Globus pallidus (tissue), 1 donor: Measurements from ENCODE around the gene PSAP.
"Not testable (repeated sequence)": the region's sequence is repeated elsewhere in the genome, so short reads cannot be mapped to it uniquely, and the experiment has no call there.

Experiments used
- DNase-seq: peaks from one replicate; pipeline ENCODE4 v3.0.0-alpha.2; 2015; ENCODE audit warnings: low spot score

Gene PSAP

DNA sequence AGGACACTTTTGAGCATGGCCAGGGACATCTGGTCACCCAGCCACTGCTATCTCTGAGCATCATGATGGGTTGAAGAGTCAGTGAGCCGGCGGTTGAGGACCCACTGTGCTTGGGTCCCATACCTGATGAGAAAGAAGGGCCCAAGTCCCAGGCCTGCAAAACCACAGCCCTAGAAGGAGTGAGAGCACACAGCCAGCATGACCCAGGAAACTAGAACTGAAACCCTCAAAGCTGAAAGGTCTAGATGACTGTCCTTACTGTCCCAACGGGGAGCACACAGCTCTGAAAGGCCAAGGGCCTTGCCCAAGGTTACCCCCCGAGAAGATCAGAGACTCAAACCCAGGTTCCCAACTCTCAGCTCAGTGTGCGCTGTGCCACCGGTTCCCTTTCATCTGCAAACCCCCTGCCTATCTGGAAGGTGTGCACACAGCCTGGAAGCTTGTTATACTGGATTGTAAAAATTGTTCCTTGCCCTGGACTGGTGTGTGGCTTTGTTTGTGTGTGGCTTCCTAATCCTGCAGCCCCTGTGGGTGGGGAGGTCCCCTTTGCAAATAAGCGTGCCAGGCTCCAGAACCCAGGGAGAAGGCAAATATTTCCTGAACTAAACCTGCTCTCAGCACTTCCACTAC, 22.6 kb upstream of the PSAP start:
- no peak for DNase-seq

DNA sequence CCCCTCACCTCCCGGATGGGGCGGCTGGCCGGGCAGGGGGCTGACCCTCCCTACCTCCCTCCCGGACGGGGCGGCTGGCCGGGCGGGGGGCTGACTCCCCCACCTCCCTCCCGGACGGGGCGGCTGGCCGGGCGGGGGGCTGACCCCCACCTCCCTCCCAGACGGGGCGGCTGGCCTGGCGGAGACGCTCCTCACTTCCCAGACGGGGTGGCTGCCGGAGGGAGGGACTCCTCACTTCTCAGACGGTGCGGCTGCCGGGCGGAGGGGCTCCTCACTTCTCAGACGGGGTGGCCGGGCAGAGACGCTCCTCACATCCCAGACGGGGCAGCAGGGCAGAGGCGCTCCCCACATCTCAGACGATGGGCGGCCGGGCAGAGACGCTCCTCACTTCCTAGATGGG, 18.6 kb upstream of the PSAP start:
- not testable (repeated sequence) for DNase-seq

DNA sequence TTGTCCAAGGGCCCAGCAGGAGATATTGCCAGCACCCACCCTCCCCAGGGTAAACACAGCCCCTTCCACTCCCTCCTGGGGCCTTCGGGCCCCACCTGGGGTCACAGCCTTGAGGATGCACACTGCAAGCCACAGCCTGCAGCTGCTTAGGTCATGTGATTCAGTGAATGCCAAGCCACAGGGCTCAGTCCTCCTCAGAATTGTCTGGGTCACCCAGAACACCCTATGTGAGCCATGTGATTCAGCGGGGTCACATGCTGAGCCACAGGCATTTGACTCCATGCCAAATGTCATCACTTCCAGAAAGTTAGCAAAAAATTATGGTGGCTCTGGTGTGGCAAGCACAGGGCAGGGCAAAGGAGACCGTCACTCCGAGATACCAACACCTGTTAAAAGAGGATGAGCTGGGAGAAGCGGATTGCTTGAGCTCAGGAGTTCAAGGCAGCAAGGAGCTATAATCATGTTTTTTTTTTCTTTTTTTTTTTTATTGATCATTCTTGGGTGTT, 17.2 kb upstream of the PSAP start:
- DNase-seq, result no peak

DNA sequence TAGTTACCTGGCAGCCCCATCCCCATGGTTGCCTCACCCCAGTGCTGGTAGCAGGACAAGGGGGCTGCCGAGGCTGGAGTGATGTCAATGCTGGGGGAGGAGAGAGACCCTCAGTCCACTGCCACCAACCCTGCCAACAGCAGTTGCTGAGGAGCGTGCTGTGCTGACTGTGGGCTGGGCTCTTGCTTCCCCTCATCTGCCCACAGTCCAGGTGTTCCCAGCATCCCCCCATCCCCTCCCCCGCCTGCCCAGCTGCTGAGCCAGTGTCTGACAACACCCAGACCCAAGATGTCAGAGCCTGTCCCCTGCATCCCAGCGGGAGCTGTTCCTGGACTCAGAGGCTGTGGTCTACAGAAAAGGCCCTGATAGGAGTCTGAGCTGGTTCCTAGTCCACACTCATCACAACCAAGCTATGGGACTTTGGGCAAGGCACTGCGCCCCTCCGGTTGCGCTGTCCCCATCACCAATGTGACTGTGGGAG, 14.6 kb upstream of the PSAP start:
- DNase-seq, result no peak

DNA sequence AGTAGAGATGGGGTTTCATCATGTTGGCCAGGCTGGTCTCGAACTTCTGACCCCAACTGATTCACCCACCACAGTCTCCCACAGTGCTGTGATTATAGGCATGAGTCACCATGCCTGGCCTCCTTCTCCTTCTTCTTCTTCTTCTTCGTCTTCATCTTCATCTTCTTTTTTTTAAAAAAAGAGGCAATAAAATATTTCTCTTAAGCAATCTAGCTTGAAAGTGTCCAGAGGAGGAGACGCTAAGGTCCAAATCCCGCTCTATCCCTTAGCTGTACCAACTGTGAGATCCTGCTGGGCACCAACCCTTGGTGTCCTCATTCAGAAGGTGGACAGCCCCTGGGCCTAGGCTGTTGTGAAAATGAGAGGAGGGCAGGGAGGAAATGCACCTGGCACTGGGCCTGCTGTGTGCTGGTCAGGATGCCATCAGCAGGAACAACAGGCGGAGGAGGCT, 13.9 kb upstream of the PSAP start:
- DNase-seq, result no peak

DNA sequence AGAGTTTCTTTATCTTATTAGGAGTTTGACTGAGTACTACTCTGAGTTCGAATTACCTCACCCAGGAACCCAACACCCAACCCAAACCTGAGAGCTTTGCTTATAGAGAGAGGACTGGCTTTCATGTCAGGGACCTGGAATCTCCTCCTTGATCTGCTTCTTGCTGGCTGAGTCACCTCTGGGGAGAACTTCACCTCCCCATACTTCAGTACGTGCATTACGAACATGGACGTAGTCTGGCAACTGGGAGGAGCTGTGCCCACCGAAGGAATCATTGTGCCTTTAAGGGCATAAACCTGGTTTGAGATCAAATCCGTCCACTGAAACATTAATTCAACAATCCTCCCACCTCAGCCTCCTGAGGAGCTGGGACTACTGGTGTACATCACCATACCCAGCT, 12.2 kb upstream of the PSAP start:
- no peak for DNase-seq

DNA sequence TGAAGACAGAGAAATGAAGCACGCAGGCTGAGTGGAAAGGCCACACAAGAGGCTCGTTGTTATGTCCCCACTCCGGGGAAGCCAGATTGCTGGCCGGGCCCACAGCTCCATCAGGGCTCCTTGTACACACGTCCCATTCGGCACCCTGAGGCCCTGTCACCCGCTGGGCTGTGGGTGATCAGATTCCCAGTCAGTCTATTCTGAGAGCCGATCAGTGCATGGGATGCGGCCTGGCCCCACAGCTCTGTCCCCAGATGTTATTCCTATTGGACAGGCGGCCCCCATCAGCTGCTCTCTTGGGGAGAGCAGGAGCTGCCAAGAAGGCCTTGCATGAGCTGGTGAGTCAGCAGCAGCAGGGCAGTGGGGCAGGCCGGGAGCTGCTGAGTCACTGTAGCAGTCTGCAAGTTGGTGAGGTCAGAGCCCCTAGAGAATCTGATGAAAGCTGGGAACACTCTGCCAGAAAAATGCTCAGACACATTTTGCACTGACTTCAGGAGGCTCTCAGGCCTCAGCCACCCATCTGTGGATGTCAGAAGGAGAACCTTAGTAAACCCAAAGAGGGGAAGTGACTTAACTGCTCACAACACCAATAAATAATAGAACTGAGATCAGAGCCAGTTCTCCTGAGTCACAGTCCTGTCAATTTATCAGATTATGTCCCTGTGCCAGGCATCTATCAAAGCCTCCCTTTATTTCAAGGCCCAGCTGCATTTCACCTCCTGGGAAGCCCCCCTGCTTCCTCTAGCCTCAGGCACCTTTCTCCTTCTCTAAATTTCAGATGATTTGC, 9.4 kb upstream of the PSAP start:
- peak; percentile 98 for DNase-seq

DNA sequence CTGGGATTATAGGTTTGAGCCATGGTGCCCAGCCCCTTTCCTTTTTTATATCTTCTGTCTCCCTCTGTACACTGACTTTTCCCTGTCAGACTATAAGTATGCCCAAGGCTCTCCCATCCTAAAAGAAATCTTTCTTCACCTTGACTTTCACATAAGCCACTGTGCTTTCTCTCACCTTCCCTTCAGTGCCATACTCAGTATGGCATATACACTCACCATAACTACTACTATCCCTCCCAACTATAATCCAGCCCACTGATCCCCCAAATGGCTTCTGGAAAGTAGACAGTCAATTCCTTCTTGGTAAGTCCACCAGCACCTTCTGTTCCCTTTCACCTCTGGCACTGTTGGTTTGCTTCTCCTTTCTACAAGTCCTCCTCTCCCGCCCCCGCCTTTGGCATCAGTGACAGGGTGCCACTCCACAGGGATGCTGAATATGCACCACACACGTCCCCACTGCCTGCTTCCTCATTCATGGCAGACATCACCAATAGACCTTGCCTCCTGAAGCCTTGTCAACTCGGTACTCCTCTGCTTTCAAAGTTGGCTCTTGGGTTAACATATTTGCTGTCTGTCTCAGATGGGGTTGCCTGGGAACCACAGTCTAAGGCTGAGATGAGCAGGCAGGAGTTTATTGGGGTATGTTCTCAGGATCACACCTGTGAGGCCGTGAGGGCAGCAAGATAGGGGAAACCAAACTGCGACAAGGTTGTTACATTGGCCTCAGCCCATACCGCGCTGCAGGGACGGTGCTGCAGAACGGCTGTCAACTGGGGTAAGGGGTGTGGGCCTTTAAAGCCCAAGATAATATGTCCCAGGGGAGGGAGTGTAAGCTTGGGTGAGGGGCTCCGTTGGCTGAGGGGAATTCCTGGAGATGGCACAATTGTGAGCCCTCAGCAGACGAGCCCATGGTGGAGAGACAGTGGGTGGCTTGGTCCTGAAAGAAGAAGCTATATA, 7.2 kb upstream of the PSAP start:
- DNase-seq, result no peak

DNA sequence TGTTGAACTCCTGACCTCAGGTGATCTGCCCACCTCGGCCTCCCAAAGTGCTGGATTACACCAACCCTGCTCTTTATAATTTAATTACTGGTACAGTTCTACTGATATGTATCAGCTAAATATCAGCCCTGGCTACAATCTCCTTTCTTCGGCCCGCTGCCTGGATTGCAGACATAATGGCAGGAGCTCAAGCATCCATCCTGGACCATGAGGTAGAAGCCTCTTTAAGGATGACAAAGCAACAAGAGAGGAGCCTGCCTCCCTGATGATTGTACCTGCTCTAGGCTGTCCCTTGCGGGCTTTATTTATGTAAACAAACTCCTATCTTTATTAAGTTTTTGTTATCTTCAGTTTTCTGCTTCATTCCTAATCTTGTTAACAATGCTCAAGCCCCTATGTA, 5.6 kb upstream of the PSAP start:
- no peak for DNase-seq

DNA sequence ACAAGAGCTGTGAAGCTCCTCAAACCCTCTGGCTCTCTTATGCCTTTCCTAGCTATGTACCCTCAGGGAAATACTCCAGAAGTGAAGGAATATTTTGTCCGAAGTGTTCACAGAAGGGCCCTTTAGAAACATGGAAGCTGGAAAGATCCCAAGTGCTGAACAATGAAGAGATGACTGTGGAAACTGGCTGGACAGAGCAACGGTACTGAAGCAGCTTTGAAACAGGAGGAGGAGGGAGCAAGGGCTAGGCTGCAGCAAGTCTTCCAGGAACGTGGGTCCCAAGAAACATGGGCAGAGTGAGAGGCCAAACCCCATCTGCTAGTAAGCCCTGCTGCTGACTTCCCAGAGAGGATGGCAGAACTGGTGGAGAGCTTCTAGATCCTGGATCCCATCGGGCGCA, 3.0 kb upstream of the PSAP start:
- peak; percentile 81 for DNase-seq

DNA sequence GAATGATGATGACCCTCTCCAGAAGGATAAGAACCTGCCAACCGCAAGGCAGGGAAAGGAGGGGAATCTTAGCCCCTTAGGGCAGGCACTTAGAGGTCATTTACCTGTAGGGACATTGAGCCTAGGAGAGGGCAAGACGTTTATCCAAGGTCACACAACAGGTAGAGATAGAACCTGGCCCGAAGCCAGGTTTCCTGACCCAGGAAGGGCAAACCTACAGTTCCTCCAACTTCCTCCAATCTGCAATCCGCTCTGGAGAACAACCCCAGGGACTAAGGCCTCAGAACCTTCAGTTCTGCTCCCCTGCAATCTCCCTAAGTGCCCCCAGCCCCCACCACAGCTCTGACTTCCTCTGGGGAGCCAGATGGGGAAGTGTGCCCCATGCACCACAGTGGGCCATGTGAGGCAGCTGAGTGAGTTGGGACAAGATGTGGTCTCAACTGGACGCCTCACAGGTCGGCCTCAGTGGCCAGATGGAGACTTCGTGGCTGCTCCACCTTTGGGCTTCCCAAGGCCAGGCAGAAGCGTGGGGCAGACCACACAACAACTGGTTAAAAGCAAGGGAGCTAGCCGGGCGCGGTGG, 1.4 kb upstream of the PSAP start:
- DNase-seq, result peak; percentile 61

DNA sequence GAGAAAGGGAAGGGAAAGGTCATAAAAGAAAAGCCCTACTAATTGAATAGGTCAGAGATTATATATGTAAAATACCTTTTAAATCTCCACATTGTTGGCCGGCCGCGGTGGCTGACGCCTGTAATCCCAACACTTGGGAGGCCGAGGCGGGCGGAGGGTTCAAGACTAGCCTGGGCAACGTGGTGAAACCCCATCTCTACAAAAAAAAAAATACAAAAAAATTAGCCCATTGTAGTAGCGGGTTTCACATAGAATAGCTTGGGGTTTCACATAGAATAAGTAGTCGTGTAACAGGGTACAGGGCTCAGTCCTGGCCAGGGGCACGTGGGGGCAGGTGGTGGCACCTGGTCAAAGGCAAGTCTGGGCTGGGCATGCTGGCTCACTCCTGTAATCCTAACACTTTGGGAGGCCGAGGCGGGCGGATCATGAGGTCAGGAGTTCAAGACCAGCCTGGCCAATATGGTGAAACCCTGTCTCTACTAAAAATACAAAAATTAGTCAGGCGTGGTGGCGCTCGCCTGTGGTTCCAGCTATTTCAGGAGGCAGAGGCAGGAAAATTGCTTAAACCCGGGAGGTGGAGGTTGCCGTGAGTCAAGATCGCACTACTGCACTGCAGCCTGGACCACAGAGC, 529 bp upstream of the PSAP start:
- DNase-seq, result not testable (repeated sequence)

DNA sequence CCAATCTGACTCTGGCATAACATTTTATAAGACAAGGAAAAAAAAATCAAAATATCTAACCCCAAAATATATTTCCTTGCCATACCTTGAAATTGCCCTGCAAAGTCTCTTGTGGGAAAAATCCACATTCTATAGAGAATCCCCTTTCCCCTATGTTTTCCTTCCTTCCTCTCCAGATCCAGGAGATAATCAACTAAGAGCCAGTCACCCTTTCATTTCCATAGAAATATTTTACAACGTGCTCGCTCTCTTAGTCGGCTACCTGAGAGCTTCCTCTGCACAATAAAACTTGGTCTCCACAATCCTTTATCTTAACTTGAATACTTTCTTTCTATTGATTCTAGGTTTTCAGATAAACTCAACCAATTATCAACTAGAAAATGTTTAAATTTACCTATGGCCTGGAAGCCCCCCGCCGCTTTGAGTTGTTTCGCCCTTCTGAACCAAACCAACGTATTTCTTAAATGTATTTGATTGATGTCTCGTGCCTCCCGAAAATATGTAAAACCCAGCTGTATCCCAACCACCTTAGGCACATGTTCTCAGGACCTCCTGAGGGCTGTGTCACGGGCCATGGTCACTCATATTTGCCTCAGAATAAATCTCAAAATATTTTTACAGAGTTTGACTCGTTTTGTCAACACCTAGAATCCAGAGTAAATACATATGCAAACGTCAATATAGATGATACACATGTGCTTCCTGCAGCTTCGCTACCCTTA, 869 bp downstream of the PSAP start:
- DNase-seq, result no peak

DNA sequence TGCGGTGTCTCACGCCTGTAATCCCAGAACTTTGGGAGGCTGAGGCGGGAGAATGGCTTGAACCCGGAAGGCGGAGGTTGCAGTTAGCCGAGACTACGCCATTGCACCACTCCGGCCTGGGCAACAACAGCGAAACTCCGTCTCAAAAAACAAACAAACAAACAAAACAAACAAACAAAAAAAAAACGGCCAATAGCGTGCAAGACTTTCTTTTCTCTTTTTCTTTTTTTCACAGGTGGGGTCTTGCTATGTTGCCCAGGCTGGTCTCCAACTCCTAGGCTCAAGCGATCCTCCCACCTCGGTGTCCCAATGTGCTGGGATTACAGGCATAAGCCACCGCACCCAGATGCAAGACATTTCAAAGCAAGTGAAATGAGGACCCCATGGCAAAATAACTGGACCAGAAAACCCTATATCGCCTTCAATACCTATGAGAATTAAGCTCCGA, 1.6 kb downstream of the PSAP start:
- DNase-seq, result no peak

DNA sequence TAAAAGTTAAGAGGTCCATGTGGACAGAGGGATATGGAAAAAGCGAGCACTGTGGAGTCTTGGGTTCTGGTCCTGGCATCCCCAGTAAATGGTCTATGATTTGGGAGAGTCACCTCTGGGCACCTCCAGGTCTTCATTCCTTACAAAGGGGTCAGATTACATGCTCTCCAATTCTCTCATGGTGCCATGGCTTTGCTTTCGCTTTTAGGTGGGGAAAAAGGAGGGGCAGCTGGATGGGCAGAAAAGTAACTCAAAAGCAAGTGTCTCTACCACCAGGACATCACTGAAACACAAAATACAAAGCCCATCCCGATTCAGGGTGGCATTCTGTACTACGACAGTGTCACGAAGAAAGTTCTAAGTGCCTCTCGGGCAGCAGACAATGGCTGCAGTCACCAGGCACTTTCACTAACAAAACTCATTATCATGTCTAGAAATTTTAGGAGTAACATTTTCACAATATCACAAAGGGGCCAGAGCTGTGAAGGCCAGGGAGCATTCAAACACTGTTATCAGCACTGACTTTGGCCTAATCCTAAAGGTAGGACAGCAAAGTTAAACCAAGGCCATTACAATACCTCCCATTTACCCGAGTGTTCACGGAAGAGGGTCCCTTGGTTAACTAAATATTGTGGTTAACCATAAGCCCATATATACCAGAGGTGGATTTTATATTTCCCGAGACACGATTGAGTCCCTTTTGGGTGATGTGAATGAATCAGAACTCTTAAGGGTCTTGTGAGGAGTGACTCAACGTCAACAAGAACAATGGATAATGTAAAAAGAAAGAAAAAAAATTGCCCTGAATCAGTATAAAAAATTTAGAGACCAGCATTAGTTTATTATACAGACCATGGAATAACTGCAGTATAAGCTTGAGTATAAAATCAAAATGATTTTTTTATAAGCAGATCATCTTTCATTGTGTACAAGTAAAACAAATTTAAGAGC, 2.5 kb downstream of the PSAP start:
- no peak for DNase-seq

DNA sequence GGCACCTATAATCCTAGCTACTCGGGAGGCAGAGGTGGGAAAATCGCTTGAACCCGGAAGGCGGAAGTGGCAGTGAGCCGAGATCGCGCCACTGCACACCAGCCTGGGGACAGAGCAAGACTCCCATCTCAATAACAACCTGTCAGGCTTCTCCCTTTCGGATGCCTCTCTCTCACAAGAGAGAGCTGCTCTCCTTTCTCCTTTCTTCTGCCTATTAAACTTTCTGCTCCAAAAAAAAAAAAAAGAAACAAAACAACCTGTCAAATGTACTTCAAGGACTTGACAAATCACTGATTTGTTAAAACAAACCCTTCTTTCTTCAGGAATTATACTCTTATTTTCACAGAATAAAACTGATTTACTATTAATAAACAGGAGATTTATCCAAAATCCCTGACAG, 3.6 kb downstream of the PSAP start:
- no peak for DNase-seq

DNA sequence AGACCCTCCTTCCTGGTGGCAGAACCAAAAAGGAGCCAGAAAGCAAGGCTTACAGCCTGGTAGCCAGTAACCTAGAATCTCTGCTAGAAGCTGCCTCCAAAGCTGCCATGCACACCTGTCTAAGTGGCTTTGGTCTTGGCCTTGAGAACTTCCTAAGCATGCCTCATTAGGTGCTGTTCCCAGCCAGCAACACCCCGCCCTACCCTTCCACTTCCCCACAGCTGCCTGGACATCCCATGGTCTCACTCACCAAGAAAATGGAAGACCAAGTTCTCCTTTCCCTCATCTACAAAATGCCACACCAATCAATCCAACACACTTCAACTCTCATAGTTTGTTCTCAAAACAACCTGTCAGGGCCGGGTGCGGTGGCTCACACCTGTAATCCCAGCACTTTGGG, 4.2 kb downstream of the PSAP start:
- no peak for DNase-seq

DNA sequence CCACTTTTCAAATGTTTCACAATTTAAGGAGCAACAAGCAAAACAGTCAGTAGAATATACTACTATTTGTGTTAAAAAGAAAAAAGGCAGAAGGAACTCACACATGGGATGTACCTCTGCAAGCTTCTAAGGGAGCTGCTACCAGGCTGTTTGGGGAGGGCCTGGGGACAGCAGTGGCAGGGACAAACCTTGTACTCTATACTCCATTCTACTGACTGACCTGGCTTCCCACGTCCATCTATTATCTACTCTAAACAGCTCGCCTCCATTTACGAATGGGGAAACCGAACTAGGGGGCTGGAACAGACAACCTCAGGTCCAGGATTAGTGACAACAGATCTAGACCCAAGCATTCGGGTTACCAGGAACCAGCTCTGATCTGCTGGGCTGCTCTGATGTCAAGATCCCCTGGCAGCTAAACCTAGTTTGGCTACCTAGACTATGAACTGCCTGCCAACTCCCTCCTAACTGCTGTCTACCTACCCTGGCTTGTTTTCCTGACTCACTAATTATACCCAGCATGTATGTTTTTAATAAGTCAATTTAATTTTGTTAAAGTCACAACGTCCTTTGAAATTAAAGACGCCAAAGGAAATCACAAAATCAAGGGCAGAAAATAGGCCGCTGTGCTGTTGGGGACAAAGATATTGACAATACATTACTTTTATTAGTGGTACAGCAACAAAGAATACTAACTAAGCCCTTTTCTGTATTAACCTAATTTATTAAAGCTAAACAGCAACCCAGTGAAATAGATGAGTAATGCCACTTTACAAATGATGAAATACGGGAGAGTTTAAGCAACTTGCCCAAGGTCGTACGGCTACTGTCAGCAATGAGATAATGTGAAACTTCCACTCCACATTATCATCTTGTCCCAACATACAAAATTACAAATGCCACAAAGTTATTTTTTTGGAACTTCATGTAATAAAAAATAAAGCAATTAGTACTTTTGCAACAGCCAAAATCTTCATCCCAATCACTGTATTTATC, 5.3 kb downstream of the PSAP start:
- no peak for DNase-seq
